HAP-1 (cell line): ENCODE measurements around the gene IARS1.

ENCODE experiments used
- DNase-seq, 2 experiments: peaks; one replicate each; pipeline ENCODE4 v3.0.0-alpha.2; 2016 to 2020; ENCODE audit warnings: low spot score in 2 of 2
- H3K27me3 ChIP-seq: fragments of 250-450 bp; sonication (Bioruptor Pico); 2 replicates; pipeline ENCODE4 v1.5.1; 2020; ENCODE audit warnings: low read depth, mild to moderate bottlenecking, moderate library complexity
- H3K36me3 ChIP-seq: fragments of 250-450 bp; sonication (Bioruptor Pico); replicated peaks from 2 replicates; pipeline ENCODE4 v1.5.1; 2020; ENCODE audit warnings: mild to moderate bottlenecking
- H3K4me1 ChIP-seq: fragments of 250-450 bp; sonication (Bioruptor Pico); 2 replicates; pipeline ENCODE4 v1.5.1; 2020; ENCODE audit warnings: mild to moderate bottlenecking
- H3K4me3 ChIP-seq: fragments of 250-450 bp; sonication (Bioruptor Pico); 2 replicates; pipeline ENCODE4 v1.5.1; 2020; ENCODE audit warnings: mild to moderate bottlenecking, moderate library complexity
- H3K9me3 ChIP-seq: fragments of 250-450 bp; sonication (Bioruptor Pico); 2 replicates; pipeline ENCODE4 v1.5.1; 2020; ENCODE audit warnings: mild to moderate bottlenecking, moderate library complexity
- in situ Hi-C: fragments of 300-500 bp; cut with MboI; formaldehyde crosslinking; loops from 3 replicates; pipeline ENCODE4 v1.14.3; 2020; ENCODE audit warnings: low sequenced_read_pairs, inconsistent platforms, mixed read lengths

IARS1 gene

DNA sequence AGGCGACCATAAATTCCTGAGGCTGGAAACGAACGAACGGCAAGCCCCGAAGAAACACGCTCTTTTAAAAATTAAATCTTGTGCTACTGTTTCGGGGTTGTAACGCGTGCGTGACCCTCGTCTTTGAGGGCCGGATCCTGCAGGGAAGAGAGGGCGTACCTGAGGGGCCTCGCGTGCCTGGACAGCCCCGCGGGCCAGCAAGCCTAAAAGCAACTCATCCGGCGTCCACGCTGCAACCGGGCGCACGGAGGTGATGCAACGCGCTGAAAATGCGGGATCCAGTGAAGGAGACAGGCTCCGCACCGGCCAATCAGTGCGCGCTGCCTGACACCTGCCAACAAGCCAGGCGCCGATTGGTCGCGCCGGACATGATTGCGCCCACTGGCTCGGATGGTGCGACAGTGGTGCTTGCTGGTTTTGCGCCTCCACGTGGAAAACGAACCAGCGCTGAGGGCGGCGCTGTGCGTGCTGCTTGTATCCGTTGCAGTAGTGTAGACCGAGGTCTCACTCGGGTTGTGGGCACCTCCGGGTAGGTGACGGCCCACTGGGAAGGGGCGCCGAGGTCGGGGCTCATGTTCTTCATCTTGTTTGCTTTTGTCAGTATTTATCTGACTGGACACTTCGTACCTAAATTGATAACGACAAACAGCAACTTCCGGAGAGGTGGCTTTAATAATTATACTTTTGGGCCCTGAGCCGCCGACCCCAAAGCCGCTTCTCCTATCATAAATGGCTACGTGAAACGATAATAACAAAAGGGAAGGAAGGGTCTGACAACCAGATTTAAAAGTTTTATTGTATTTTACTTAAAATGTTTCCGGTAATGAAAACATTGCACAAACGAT, at the start of gene IARS1:
IARS1 (minus strand) TSS at position 246 of the 845 bp plus-strand sequence. CDS start 4,278 bp downstream, outside the sequence.
- peak within 1 kb of the TSS; percentile 86 for H3K4me3 ChIP-seq
- H3K9me3 ChIP-seq = no peaks in the 10 kb centered on the region
- in situ Hi-C loops = no loop called here
- peak; percentile 91 to 98 for DNase-seq
- H3K27me3 ChIP-seq = no peaks in the 10 kb centered on the region
- H3K4me1 ChIP-seq = peaks cover 19% of the 10 kb centered on the region
- H3K36me3 ChIP-seq = peaks cover 50% of the 10 kb centered on the region

DNA sequence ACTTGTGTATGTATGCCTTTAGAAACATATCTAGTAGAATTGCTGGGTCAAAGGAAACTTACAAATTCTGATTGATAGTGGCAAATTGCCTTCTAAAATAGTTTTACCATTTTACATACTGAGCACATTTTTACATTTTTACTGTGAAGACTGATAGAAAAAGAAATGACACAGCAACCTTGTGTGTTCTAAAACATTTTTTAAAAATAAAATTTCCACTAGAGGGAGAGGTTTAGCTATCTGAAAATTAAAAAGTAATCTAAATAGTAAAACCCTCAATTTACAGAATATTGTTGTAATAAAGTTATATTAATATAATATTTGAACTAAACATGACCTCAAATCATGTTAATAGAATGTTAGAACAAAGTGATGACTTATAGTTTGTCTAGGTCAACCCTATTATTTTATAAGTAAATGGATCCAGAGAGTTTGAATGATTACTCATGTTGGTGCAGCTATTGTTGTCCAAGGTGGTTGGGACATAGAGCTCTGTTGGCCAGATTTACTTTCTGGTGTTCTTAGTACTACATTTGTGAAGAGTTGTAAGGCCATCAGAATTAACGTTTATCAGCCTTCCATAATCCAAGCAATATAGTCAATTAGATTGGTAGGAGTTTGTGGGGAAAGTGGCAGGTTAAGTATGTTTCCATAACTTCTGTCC, 49.5 kb upstream of the IARS1 start:
- Histone ChIP-seq H3K9me3 (no peaks in the 10 kb centered on the region), H3K4me1 (no peaks in the 10 kb centered on the region), H3K4me3 (no peak overlapping the region), H3K27me3 (no peaks in the 10 kb centered on the region), H3K36me3 (0 out of 2 replicates have a peak, but pooled peaks cover 6% of the 10 kb centered on the region)
- DNase-seq = no peak
- in situ Hi-C loops = no loop called here

DNA sequence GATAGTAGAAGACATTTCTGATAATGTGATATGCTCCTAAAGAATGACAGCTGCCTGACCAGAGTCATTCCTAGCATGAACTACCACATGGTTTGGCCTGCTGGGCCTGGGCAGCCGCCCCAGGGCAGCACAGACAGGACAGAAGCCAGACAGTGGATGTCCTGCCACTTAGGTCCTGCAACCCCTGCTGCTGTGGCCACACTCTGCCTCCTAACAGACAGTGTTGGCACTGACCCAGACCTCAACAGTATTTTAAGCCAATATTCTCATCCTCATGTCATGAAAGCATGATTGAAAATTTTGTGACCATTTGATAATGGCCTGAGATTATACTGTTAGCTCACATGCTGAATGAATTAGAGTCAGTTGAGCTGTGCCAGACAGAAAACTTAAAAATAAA, 48.1 kb upstream of the IARS1 start:
- H3K4me1 ChIP-seq = no peaks in the 10 kb centered on the region
- no peaks in the 10 kb centered on the region for H3K27me3 ChIP-seq
- DNase-seq = no peak
- in situ Hi-C loops = no loop called here
- H3K36me3 ChIP-seq = peaks cover 11% of the 10 kb centered on the region; the same call in 1 of the 2 replicates
- H3K9me3 ChIP-seq = no peaks in the 10 kb centered on the region
- H3K4me3 ChIP-seq = no peak overlapping the region

DNA sequence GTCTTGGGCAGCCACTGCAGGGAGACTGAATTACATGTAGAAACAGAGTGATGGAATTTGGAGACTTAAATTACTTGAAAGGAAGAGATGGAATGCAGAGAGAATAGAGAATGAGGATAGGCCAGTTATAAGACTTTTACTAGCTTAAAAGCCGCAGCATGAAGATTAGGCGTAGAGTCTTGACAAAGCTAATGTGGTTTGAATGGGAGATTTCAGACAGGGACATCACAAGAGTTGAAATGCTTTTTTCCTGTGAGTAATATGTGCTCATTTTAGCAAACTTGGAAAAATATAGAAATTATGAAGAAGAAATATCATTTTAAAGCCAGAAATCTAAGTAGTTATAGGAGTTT, 39.8 kb upstream of the IARS1 start:
- in situ Hi-C loops = no loop called here

DNA sequence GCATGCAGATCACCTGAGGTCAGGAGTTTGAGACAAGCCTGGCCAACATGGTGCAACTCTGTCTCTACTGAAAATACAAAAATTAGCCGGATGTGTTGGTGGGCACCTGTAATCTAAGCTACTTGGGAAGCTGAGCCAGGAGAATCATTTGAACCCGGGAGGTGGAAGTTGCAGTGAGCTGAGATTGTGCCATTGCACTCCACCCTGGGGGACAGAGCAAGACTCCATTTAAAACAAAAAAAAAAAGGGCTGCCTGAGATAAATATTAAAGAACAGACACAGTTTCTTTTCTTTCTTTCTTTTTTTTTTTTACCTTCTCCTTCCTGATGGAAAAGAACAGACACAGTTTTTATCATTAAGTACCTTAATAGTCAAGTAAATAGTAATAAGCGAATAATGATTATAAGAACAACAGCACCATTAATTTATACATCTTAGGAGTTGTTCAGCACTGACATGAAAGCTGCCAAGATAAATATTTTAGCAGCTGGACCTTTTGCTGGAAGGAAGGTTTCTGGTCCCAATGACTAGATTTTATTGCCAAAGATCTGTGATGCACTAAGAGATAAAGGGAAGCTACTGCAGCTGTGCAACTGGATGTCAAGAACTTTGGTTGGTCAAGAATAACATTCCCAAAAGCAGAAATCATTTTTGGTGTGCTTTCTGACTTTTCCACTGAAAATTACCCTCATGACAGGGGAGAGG, 39.2 kb upstream of the IARS1 start:
- Histone ChIP-seq H3K4me1 (peaks cover 9% of the 10 kb centered on the region), H3K27me3 (no peaks in the 10 kb centered on the region), H3K9me3 (no peaks in the 10 kb centered on the region), H3K36me3 (peaks cover 12% of the 10 kb centered on the region), H3K4me3 (no peak overlapping the region)
- in situ Hi-C loops = no loop called here
- DNase-seq = no peak

More for the DNA sequence above, 39.8 kb upstream of the IARS1 start:
- no peak for DNase-seq
- H3K4me1 ChIP-seq = peaks cover 9% of the 10 kb centered on the region
- H3K36me3 ChIP-seq = peaks cover 12% of the 10 kb centered on the region
- H3K9me3 ChIP-seq = no peaks in the 10 kb centered on the region
- H3K4me3 ChIP-seq = no peak overlapping the region
- no peaks in the 10 kb centered on the region for H3K27me3 ChIP-seq

DNA sequence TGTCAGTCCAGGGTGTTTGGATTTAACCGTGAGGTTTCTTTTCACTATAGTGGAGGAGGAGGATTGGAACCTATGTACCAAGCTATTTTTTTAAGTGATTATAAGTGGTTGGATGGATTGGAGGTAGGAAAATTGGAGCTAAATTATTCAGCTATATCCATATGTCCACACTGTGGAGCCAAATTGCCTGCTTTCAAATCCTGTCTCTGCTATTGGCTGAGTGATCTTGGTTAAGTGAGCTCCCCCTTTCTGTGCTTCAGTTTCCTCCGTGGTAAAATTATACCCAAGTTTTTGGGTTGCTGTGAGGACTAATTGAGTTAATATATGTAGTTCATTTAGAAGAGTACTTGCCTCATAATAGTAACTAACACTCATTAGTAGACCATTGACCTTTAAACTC, 34.7 kb upstream of the IARS1 start:
- peak in 1 of 2 experiments; percentile 21 for DNase-seq
- H3K9me3 ChIP-seq = no peaks in the 10 kb centered on the region
- H3K36me3 ChIP-seq = peaks cover 5% of the 10 kb centered on the region
- no peak overlapping the region for H3K4me3 ChIP-seq
- H3K4me1 ChIP-seq = peaks cover 9% of the 10 kb centered on the region; the same call in 1 of the 2 replicates
- H3K27me3 ChIP-seq = no peaks in the 10 kb centered on the region
- in situ Hi-C loops = loop anchor here (10.0 kb wide), 1 partner anchor 307 kb away; no protein-coding TSS in a partner anchor

DNA sequence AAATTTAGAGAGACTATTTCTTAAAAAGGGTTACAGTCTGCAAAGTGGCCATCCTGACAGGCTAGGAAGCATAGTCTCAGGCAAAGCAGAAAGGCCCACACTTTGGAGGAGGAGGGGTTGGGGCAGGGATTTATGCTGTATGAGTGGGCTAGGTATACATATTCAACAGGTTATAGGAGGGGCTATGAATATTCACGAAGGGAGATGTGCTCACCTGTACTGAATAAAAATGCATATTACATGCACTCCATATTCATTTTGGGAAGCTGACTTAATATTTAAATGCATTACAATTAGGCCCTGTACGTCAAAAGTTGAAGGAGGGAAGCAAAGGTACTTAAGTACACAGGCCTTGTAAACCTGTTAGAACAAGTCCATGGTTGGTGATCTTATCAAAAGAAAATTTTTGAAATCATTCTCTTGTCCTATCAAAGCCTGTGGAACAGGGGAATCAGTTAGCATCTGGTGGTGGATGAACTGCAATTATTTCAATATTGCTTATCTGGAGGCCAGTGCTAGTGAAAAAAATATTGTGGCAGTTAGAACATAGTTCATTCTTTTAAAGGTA, 33.9 kb upstream of the IARS1 start:
- H3K36me3 ChIP-seq = peaks cover 13% of the 10 kb centered on the region

DNA sequence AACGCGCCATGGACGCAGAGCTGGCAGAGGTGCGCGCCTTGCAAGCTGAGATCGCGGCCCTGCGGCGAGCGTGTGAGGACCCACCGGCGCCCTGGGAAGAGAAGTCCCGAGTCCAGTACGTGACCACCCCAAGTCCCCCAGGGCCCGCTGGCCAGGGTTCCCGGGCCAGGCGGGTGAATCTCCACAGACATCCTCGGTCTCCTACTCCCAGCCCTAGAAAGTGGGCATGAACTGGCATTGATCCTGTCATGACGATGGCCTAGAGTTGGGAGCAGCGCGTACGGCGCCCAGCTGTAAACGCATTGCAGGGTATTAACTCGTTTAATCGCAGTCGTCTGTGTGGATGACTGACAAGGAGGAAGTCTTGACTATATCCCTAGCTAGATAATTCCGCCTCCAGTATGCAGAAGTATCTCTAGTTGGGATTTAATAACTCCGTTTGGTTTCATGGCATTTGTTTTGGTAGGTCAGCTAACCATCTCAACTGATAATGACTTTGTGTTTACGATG, 32.5 kb upstream of the IARS1 start:
- Histone ChIP-seq H3K4me1 (peaks cover 9% of the 10 kb centered on the region; the same call in 1 of the 2 replicates), H3K9me3 (no peaks in the 10 kb centered on the region), H3K36me3 (peaks cover 23% of the 10 kb centered on the region), H3K27me3 (no peaks in the 10 kb centered on the region), H3K4me3 (peak overlapping the region; percentile 74)
- no peak for DNase-seq
- in situ Hi-C loops = loop anchor here (10.0 kb wide), 1 partner anchor 309 kb away; no protein-coding TSS in a partner anchor

More for the DNA sequence above, 33.9 kb upstream of the IARS1 start:
- Histone ChIP-seq H3K4me1 (peaks cover 9% of the 10 kb centered on the region; the same call in 1 of the 2 replicates), H3K4me3 (peak overlapping the region; percentile 74), H3K9me3 (no peaks in the 10 kb centered on the region), H3K27me3 (no peaks in the 10 kb centered on the region)
- in situ Hi-C loops = loop anchor here (10.0 kb wide), 1 partner anchor 307 kb away; no protein-coding TSS in a partner anchor
- no peak for DNase-seq

DNA sequence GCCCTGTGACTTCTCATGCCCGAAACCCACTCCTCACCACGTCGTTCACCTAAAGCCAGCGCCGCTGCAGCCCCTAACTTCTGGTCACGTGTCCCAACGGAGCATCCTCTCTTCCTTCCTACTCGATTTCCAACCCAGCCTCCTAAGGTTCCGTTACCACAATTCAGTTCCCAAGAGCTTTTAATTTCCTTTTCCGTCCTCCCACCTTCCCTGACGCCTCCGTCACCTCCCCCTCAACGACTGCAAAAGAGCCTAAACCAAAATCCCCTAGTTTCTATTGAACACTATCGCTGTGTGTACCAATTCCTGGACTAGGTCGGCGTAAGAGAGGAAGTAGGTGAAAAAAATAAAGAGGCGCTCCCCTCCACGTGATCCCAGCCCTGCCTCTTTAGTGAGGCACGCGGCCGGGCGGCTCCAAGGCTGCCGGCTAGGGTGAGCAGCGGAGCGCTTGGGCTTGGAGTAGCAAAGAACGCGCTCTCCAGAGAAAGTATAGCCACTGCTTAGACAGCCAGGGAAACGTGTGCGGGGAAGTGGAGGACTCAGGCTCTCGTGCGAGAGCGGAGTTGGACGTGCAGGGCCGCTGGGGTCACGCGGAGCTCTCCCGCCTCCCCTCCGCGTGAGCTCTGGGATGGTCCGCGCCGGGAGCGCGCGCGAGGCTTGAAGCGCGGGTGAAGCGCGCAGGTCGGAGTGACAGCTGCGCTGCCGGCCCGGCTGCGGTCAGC, 31.9 kb upstream of the IARS1 start, which contains the start of the genes CENPP and NOL8:
CENPP (plus strand) TSS at position 685 of the 722 bp plus-strand sequence.
NOL8 (minus strand) TSS at position 82 of the 722 bp plus-strand sequence. CDS start 1,189 bp downstream, outside the sequence.
- H3K9me3 ChIP-seq = no peaks in the 10 kb centered on the region
- peaks cover 24% of the 10 kb centered on the region for H3K36me3 ChIP-seq
- peak within 1 kb of the TSS; percentile 74 for H3K4me3 ChIP-seq
- peaks cover 9% of the 10 kb centered on the region; the same call in 1 of the 2 replicates for H3K4me1 ChIP-seq
- DNase-seq = peak; percentile 83 to 86
- H3K27me3 ChIP-seq = no peaks in the 10 kb centered on the region
- in situ Hi-C loops = loop anchor here (10.0 kb wide), 1 partner anchor 309 kb away; no protein-coding TSS in a partner anchor

DNA sequence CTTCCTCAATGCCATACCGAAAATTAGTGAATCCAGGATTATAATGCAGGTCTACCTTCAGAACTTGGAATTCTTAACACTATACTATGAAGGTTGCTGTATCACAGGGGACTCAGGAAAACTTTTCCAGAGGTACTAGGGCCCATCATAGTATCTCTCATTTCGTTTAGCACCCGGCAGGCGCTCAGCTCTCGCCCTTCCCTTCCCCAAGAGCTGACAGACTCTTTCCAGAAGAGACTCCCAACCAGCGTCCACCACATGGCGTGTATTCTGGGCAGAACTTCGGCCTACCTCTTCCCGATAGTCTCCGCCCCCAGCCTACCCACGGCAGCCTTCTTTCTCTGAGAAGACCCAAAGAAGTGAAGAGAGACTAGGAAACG, 31.4 kb upstream of the IARS1 start:
- Histone ChIP-seq H3K9me3 (no peaks in the 10 kb centered on the region), H3K4me3 (peak overlapping the region; percentile 74), H3K4me1 (peaks cover 9% of the 10 kb centered on the region; the same call in 1 of the 2 replicates), H3K27me3 (no peaks in the 10 kb centered on the region), H3K36me3 (peaks cover 27% of the 10 kb centered on the region)
- peak in 1 of 2 experiments; percentile 20 for DNase-seq
- in situ Hi-C loops = loop anchor here (10.0 kb wide), 1 partner anchor 310 kb away; no protein-coding TSS in a partner anchor

DNA sequence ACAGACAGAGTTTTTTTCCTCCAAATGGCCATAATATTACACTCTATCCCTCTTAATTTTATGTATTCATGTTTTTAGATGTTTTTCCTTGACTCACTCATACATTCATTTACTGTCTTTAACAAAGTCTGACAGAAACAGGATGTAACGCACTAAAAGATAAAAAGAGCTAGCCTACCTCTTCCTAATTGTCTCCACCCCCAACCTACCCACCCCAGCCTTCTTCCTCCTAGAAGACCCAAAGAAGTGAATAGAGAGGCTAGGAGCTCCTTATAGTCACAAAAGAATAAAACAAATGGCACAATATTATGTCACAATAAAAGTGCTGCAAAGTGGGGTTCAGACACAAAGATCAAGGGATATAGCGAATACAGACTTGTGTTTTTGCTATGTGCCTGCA, 30.9 kb upstream of the IARS1 start:
- Histone ChIP-seq H3K4me1 (peaks cover 9% of the 10 kb centered on the region; the same call in 1 of the 2 replicates), H3K4me3 (peak overlapping the region; percentile 74), H3K36me3 (peaks cover 27% of the 10 kb centered on the region), H3K9me3 (no peaks in the 10 kb centered on the region), H3K27me3 (no peaks in the 10 kb centered on the region)
- in situ Hi-C loops = loop anchor here (10.0 kb wide), 1 partner anchor 310 kb away; no protein-coding TSS in a partner anchor
- no peak for DNase-seq

DNA sequence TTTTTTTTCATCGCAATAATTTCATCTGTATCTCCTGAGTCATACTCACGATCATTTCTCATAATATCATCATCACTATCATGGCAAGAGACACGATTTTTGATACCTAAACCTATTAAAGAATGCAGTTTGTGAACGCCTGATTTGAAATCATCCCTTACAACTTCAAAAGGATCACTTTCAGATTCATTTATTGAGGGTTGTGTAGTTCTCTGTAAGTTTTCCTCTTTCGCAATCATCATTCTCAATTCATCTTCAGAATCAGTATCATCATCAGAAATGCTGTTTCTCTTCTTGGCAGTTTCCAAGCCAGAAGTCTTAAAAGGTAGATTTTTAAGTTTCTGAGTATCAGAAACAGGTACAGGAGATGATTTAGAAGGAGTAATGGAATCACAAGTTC, 22.0 kb upstream of the IARS1 start:
- in situ Hi-C loops = no loop called here
- H3K4me1 ChIP-seq = peaks cover 4% of the 10 kb centered on the region; the same call in 1 of the 2 replicates
- no peak overlapping the region for H3K4me3 ChIP-seq
- DNase-seq = no peak
- no peaks in the 10 kb centered on the region for H3K9me3 ChIP-seq
- no peaks in the 10 kb centered on the region for H3K27me3 ChIP-seq
- H3K36me3 ChIP-seq = peaks cover 62% of the 10 kb centered on the region
